CD4-positive, alpha-beta T cell treated with Interleukin-1 beta for 1 hour (primary cell): ENCODE data around the gene BDKRB2.

Source experiments
- DNase-seq, 2 donors: peaks; one replicate each; pipeline ENCODE4 v3.0.0-alpha.2; 2020 to 2022

Gene BDKRB2

DNA sequence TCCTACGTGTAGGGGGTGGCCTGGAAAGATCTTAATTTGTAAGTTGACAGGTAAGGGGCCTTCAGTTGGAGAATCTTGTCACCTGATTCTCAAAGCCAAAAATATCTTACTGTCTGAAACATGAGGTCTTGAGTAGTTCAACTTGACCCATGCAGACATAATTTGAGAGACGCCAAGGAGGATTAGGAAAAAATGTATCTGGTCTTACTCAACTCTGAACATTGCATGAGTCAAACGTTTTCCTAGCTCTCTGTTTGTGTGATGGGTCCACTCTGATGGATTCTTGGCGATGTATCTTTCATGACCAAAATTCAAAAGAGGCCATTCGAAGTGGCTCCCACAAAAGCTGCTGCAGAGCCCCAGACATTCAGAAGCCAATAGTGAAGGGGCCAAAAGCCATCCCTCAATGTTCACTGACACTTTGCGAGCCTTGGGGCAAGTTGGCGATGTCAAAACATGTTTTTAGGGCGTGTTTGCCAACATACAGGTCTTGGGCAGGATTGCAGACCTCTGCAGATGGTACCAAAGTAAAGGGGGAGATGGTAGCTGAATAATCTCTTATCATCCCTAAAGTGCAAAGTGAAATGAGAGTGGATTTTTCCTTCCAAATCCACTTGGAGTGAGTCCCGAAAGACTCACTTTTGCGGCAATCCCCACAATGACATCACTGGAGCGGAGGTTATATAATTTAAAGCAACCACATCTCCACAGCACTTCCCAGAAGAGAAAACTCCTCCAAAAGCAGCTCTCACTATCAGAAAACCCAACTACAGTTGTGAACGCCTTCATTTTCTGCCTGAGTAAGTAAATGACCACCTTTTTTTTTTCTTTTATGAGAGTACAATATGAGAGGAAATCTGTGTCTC, 51.1 kb downstream of the BDKRB2 start, which contains the start of gene BDKRB1:
TSS of gene BDKRB1 (plus strand) at position 710 of the 866 bp plus-strand sequence. CDS start 7,473 bp downstream, outside the sequence.
- no peak for DNase-seq

DNA sequence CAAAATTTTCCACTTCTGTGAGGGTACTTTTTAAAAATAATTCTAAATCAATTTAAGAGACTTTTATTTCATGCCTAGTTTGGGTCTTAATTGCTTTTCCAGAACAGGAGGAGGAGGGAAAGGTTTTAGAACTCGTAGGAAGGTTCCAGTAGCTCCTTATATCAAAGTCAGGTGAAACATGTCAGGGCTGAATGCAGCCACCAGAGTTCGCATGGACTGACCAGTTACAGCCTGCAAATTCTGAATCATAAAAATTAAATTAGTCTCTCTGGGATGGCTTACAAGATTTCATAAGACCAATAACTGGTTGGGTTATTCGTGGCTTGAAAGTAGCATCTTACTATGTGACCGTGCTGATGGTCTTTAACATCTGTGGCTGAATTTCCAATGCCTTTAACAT, 51.8 kb downstream of the BDKRB2 start:
- DNase-seq, result no peak

- no peak for DNase-seq
Measured at GRCh38 chr14:96257056-96257455, 52.4 kb downstream of the BDKRB2 start.

DNA sequence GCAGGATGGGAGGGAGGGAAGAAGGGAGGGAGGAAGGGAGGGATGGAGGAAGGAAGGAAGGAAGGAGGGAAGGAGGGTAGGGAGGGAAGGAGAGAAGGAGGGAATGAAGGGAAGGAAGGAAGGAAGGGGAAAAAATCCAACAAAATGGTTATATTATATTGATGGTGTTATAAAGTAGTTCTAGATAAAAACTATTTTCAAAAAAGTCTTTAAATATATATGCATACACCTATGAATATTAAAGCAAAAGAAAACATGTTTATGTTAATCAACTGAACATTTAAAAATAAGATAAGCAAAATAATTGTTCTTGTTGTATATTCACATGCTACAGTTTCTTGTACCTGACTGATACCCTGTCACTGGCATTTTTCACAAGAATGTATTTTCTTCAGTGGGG, 53.3 kb downstream of the BDKRB2 start:
- DNase-seq, result no peak

- no peak for DNase-seq
Measured at GRCh38 chr14:96260341-96260821, 55.7 kb downstream of the BDKRB2 start.

- no peak for DNase-seq
Measured at GRCh38 chr14:96261053-96261452, 56.4 kb downstream of the BDKRB2 start.

GRCh38 chr14:96261772-96262655, 57.4 kb downstream of the BDKRB2 start:
- DNase-seq, result no peak

GRCh38 chr14:96263347-96264199, 58.9 kb downstream of the BDKRB2 start:
- no peak for DNase-seq

- no peak for DNase-seq
Measured at GRCh38 chr14:96264200-96264553, 59.5 kb downstream of the BDKRB2 start.

- no peak for DNase-seq
Measured at GRCh38 chr14:96264853-96265252, 60.2 kb downstream of the BDKRB2 start.

GRCh38 chr14:96265383-96266095, 60.9 kb downstream of the BDKRB2 start:
- DNase-seq, result no peak

- no peak for DNase-seq
Measured at GRCh38 chr14:96267336-96267735, 62.7 kb downstream of the BDKRB2 start.

DNA sequence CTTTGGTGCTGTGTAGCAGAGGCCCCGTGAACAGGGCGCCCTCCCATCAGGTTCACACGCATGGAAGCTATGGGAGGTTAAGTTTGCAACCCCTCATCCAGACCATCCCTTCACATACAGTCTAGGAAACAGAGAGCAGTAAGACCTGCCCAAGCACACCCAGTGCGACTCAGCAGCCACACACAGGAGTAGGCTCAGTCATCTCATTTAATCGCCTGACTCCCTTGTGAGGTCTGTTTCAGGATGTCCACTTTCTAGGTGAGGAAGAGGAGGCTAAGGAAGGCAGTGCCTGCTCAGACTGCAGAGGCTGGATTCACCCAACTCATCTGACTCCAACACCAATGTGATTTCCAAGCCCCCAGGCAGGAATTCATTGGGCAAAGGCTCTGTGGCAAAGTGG, 63.3 kb downstream of the BDKRB2 start:
- no peak for DNase-seq

DNA sequence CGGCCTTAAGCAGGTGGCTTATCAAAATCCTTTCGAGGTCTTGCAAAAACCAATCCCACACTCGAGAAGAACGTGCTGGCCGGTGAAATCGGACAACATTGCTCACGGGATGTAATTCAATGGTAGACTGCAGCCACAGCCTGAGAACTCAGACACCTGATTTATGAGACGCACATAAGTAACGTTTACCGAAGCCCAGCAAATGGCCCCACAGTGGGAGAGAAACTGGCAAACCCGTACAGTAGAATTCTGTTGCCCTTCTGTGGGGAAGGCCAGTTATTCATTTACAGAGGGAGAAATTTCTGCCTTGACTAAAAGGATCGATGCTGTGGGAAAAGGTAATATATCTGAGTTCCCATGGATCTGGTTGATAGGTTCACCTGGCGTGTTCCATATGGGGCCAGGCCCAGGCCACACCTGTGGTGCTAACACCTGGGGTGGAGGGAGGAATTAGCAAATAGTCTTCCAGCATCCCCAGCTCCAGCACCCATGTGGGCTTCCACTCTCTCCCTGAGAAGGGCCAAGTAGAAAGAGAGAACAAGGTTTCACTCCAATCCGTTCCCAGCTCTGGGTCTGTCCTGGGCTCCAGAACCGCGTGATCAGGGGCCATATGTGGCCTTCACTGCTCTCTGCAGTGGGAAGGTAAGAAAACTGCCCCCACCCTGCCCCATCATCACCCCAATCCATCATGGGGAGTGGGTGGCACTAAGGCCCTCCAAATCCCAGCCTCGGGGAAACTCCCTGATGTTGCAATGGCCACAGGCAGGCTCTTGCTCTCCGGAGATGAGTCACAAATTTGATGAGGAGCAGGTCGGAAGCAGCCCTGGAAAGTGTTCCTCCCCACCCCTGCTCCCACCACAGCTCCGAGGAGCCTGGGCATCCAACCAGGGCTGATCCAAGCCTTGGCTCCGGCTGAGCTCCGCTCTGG, 64.1 kb downstream of the BDKRB2 start:
- DNase-seq, result no peak

DNA sequence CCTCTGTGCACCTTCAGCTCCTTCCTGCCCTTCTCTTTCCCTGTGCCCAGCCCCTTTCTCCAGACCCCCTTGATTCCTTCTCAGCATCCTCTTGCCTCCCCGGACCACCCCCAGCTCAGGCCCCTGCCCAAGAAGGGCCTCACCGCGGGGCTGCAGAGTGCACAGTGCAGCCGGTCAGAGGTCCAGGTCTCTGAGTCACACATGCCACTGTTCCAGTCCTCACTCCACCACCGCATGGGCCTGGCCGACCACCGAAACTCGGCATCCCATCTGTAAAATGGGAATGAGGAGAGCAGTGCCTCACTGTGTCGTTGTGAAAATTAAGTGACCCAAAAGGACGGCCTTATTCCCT, 64.7 kb downstream of the BDKRB2 start:
- DNase-seq, result no peak

- no peak for DNase-seq
Measured at GRCh38 chr14:96270565-96271420, 66.2 kb downstream of the BDKRB2 start.

- DNase-seq, result no peak
Measured at GRCh38 chr14:96271421-96271762, 66.8 kb downstream of the BDKRB2 start.

- DNase-seq, result no peak
Measured at GRCh38 chr14:96272777-96273473, 68.3 kb downstream of the BDKRB2 start.

- no peak for DNase-seq
Measured at GRCh38 chr14:96273629-96274028, 69.0 kb downstream of the BDKRB2 start.
